ENCODE results near the gene CNOT9.
"Not testable (repeated sequence)": the region's sequence is repeated elsewhere in the genome, so short reads cannot be mapped to it uniquely, and the experiment has no call there.

The CNOT9 gene, protein sequence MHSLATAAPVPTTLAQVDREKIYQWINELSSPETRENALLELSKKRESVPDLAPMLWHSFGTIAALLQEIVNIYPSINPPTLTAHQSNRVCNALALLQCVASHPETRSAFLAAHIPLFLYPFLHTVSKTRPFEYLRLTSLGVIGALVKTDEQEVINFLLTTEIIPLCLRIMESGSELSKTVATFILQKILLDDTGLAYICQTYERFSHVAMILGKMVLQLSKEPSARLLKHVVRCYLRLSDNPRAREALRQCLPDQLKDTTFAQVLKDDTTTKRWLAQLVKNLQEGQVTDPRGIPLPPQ

DNA sequence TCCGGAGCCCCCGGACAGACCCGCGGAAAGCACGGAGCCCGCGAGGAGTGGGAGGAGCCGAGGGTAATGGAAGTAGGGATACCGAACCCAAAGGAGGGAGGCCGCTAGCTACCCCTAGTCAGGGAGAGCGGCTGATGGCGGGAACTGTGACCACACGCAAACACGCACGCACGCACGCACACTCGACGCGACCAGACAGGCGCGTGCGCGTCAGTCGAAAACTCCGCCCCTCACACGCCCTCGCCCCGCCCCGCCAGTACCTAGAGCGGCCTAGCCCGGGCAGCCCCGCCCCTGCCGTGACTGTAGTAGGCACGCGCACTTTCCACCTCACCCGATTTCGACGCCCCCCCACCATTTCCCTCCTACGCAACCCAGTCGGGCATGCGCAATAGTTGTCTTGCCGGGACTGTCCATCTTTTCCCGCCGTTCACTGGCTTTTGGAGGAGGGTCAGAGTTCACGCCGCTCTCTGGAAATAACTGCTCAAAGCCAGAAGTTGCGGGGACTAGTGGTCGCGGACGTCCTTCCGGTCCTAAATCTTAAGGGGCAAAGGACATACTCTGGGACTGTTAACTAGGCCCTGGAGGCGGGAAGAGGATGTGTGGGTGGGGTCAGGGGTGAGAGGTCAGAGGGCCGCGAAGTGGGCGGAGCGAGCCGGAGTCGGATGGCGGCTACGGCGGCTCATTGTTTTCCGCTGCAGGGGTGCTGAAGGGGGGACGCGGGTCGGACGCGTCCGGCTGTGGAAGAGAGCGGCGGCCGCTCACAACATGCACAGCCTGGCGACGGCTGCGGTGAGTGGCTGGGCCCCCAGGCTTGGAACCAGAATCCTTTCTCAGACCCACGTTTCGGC lies at the start of gene CNOT9, which contains the start of gene USP37:
TSS of gene CNOT9 (plus strand) at position 650 of the 848 bp plus-strand sequence. CDS start at position 766, 116 bp downstream.
TSS of gene USP37 (minus strand) at position 162 of the 848 bp plus-strand sequence. CDS start 9,698 bp downstream, outside the sequence.
- peaks cover 44% of the 10 kb centered on the region for H3K4me1 Mint-ChIP-seq (ENCODE audit: low read depth)
- no peaks in the 10 kb centered on the region for H3K27me3 Mint-ChIP-seq (ENCODE audit: low read depth)
- peak within 1 kb of the TSS; percentile 88 for H3K4me3 Mint-ChIP-seq
- no peaks in the 10 kb centered on the region for H3K9me3 Mint-ChIP-seq
- H3K27ac Mint-ChIP-seq: peak within 1 kb of the TSS; percentile 85
- peaks cover 36% of the 10 kb centered on the region for H3K36me3 Mint-ChIP-seq (ENCODE audit: low read depth)

DNA sequence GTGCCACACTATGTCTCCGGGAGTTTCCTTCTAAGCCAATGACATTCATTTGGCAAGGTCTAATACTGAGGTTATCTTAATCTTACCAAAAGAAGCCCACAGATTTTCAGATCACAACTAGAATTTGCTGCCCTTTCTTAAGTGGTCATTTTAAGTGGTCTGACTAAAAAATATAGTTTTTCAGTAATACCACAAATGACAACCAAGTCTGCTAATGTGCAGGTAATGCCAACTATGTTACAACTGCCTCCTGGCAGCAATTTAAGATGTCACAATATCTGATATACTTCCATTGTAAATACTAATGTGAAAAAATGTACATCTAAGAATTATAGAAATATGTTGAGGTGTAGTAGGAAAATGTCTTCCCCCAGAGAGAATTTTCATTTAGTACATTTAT lies 49.8 kb upstream of the CNOT9 start:
- H3K27ac Mint-ChIP-seq: no peak overlapping the region
- no peaks in the 10 kb centered on the region for H3K27me3 Mint-ChIP-seq (ENCODE audit: low read depth)
- peaks cover 32% of the 10 kb centered on the region for H3K36me3 Mint-ChIP-seq (ENCODE audit: low read depth)
- H3K9me3 Mint-ChIP-seq: peaks cover 4% of the 10 kb centered on the region
- H3K4me3 Mint-ChIP-seq: no peak overlapping the region
- H3K4me1 Mint-ChIP-seq (ENCODE audit: low read depth): peaks cover 24% of the 10 kb centered on the region

GRCh38 chr2:218523651-218524050 lies 45.0 kb upstream of the CNOT9 start:
- peaks cover 16% of the 10 kb centered on the region for H3K9me3 Mint-ChIP-seq
- peaks cover 51% of the 10 kb centered on the region for H3K36me3 Mint-ChIP-seq (ENCODE audit: low read depth)

GRCh38 chr2:218528409-218528808 lies 40.2 kb upstream of the CNOT9 start:
- peaks cover 61% of the 10 kb centered on the region for H3K36me3 Mint-ChIP-seq (ENCODE audit: low read depth)
- H3K27ac Mint-ChIP-seq; H3K4me3 Mint-ChIP-seq; H3K27me3 Mint-ChIP-seq (ENCODE audit: low read depth); H3K4me1 Mint-ChIP-seq (ENCODE audit: low read depth): not testable (repeated sequence)
- H3K9me3 Mint-ChIP-seq: peaks cover 16% of the 10 kb centered on the region

More at GRCh38 chr2:218523651-218524050, 45.0 kb upstream of the CNOT9 start:
- peaks cover under 1% of the 10 kb centered on the region for H3K4me1 Mint-ChIP-seq (ENCODE audit: low read depth)
- H3K27ac Mint-ChIP-seq: no peak overlapping the region
- no peaks in the 10 kb centered on the region for H3K27me3 Mint-ChIP-seq (ENCODE audit: low read depth)
- no peak overlapping the region for H3K4me3 Mint-ChIP-seq

DNA sequence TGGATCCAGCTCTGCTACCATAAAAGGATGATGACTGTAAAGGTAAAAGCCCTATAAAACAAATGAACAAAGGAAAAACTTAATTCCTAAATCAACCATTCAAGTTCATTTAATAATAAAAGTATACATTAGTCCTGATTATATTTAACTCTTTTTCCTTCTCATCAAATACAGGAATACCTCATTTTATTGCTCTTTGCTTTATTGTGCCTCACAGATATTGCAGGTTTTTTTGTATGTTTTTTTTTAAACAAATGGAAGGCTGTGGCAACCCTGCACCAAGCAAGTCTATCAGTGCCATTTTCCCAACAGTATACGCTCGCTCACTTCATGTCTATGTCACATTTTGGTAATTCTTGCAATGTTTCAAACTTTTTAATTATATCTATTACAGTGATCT lies 38.6 kb upstream of the CNOT9 start:
- H3K9me3 Mint-ChIP-seq: peaks cover 5% of the 10 kb centered on the region
- H3K27ac Mint-ChIP-seq: no peak overlapping the region
- no peak overlapping the region for H3K4me3 Mint-ChIP-seq
- H3K27me3 Mint-ChIP-seq (ENCODE audit: low read depth): no peaks in the 10 kb centered on the region
- H3K4me1 Mint-ChIP-seq (ENCODE audit: low read depth): no peaks in the 10 kb centered on the region
- H3K36me3 Mint-ChIP-seq (ENCODE audit: low read depth): peaks cover 55% of the 10 kb centered on the region

DNA sequence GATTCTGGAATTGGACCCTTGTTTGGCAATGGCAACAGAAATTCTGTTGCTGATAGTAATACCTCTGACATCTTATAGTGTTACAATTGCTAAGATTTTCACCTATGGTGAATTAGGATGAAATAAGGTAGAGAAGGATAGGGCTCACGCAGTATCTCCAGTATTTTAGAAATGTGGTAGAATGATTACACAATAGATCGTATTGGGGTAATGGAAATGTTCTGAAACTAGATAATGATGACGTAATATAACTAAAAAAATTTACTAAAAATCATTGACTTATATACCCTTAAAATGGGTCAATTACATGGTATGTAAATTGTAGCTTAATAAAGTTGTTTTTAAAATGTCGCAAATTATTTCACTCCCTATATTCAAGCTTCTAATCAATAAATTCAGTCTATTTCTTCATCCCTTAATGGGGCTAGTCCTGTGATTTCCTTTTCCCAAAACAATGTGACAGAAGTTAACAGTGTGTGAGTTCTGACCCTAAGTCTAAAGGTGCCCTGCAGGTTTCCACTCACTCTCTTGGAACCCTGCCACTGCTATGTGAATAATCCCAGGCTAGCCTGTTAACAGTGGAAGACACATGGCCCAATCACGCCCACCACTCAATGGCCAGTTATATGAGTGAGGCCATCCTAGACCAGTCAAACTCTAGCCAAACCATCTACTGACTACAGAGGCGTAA lies 31.7 kb upstream of the CNOT9 start:
- Mint-ChIP-seq H3K36me3 (ENCODE audit: low read depth) (peaks cover 40% of the 10 kb centered on the region), H3K4me3 (no peak overlapping the region), H3K27me3 (ENCODE audit: low read depth) (no peaks in the 10 kb centered on the region), H3K9me3 (no peaks in the 10 kb centered on the region), H3K4me1 (ENCODE audit: low read depth) (peaks cover 2% of the 10 kb centered on the region), H3K27ac (peak overlapping the region; percentile 12)

DNA sequence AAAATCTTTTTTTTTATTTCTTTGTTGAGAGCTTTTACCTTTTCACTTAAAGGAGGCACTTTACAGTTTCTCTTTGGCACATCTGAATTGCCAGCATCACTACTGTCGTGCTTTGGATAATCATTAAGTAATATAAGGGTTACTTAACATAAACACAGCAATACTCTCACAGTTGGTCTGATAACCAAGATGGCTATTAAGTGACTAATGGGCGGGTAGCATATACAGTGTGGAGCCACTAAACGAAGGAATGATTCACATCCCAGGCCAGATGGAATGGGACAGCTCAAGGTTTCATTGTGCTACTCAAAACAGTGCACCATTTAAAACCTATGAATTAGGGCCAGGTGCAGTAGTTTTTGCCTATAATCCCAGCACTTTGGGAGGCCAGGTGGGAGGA lies 28.6 kb upstream of the CNOT9 start:
- Mint-ChIP-seq H3K27me3 (ENCODE audit: low read depth) (no peaks in the 10 kb centered on the region), H3K27ac (no peak overlapping the region), H3K36me3 (ENCODE audit: low read depth) (peaks cover 43% of the 10 kb centered on the region), H3K9me3 (no peaks in the 10 kb centered on the region), H3K4me3 (no peak overlapping the region), H3K4me1 (ENCODE audit: low read depth) (peaks cover 5% of the 10 kb centered on the region)

DNA sequence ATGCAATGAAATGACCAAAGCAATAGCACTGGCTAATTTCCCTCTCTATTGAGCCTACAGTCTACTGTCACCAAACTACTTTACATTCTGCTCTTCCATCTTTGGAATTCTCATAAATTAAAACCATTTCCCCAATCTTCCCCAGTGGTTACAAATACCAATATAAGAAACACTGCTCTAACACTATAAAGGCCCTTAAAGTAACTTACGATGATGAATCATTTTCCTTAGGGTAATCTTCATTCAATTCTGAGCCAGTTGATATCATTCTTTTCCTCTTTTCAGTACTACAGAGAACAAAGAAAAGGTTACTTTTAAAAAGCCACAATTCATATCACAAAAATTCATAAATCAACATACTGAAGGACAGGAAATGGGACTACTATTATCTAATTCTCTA lies 22.6 kb upstream of the CNOT9 start:
- no peaks in the 10 kb centered on the region for H3K27me3 Mint-ChIP-seq (ENCODE audit: low read depth)
- H3K9me3 Mint-ChIP-seq: no peaks in the 10 kb centered on the region
- H3K27ac Mint-ChIP-seq: no peak overlapping the region
- H3K36me3 Mint-ChIP-seq (ENCODE audit: low read depth): peaks cover 31% of the 10 kb centered on the region
- H3K4me1 Mint-ChIP-seq (ENCODE audit: low read depth): peaks cover 6% of the 10 kb centered on the region
- no peak overlapping the region for H3K4me3 Mint-ChIP-seq

DNA sequence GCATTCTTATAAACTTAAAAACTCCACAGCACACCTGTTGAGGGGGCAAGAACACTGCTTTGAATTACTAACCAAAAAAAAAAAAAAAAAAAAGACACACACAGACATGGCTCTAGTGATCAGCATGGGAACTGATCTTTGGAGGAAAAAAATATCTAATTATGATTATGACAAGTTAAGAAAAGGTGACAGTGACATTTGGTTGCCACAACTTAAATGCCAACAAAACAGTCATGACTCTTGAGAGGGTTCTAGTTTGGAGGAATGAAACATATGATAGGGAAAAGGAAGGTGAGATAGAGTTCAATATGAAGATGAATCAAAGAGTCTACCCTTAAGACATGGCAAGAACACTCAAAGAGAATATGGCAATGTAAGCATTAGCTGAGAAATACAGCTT lies 21.1 kb upstream of the CNOT9 start:
- H3K27me3 Mint-ChIP-seq (ENCODE audit: low read depth): no peaks in the 10 kb centered on the region
- H3K36me3 Mint-ChIP-seq (ENCODE audit: low read depth): peaks cover 29% of the 10 kb centered on the region
- H3K27ac Mint-ChIP-seq: no peak overlapping the region
- no peak overlapping the region for H3K4me3 Mint-ChIP-seq
- no peaks in the 10 kb centered on the region for H3K9me3 Mint-ChIP-seq
- H3K4me1 Mint-ChIP-seq (ENCODE audit: low read depth): peaks cover 3% of the 10 kb centered on the region

- H3K4me1 Mint-ChIP-seq (ENCODE audit: low read depth): peaks cover 3% of the 10 kb centered on the region
- no peak overlapping the region for H3K27ac Mint-ChIP-seq
- peaks cover 27% of the 10 kb centered on the region for H3K36me3 Mint-ChIP-seq (ENCODE audit: low read depth)
- H3K27me3 Mint-ChIP-seq (ENCODE audit: low read depth): no peaks in the 10 kb centered on the region
- H3K9me3 Mint-ChIP-seq: no peaks in the 10 kb centered on the region
- no peak overlapping the region for H3K4me3 Mint-ChIP-seq
Measured at GRCh38 chr2:218547978-218548377, 20.7 kb upstream of the CNOT9 start.

DNA sequence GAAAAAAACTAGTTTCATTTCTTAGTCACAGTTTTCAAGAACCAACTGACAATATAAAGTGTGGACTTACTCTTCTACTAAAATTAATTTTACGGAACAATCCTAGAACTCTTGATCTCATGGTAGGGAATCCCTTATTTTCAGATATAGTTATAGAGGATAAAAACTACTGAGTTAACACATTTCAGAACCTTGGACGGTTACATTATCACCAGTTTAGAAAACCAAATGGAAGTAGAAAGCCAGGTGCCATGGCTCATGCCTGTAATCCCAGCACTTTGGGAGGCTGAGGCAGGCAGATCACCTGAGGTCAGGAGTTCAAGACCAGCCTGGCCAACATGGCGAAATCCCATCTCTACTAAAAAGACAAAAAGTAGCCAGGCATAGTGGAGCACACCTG lies 14.4 kb upstream of the CNOT9 start:
- H3K36me3 Mint-ChIP-seq (ENCODE audit: low read depth): peaks cover 43% of the 10 kb centered on the region
- H3K27ac Mint-ChIP-seq; H3K9me3 Mint-ChIP-seq; H3K27me3 Mint-ChIP-seq (ENCODE audit: low read depth); H3K4me1 Mint-ChIP-seq (ENCODE audit: low read depth); H3K4me3 Mint-ChIP-seq: not testable (repeated sequence)

DNA sequence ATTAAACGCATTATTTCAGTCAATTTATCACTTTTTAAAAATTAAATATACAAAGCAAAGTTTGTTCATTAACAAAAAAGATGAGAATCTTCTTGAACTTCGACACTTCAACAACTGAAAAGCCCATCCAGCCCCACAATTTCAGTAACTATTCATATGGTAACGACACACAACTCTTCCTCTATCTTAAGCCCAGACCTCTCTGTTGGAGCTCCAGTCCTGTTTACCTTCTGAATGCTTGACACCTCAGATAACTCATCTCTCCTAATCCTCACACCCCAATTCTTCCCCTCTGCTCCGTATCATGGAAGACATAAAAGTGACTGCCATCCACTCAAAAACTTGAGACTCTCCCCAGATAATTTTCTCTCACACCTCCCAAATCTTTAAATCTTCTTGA lies 13.1 kb upstream of the CNOT9 start:
- H3K36me3 Mint-ChIP-seq (ENCODE audit: low read depth): peaks cover 49% of the 10 kb centered on the region
- no peaks in the 10 kb centered on the region for H3K27me3 Mint-ChIP-seq (ENCODE audit: low read depth)
- no peaks in the 10 kb centered on the region for H3K9me3 Mint-ChIP-seq
- H3K27ac Mint-ChIP-seq: no peak overlapping the region
- peaks cover 8% of the 10 kb centered on the region for H3K4me1 Mint-ChIP-seq (ENCODE audit: low read depth)
- H3K4me3 Mint-ChIP-seq: no peak overlapping the region

DNA sequence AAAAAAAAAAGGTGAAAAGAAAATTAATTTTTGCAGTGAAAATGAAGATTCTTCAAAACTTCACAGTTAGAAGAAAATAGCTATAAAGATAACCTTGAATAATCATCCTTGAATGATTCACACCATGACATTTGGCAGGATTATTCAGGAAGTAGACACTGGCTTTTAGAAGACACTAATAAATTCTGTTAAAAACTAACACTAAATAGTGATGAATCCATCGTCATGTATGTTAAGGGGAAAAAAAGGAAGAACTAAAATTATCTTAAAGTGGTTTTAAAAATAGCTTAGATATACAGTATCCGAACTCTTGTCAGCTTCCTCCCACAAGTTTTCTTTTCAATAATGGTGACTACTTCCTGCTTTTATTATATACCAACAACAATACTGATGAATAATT lies 10.7 kb upstream of the CNOT9 start:
- peaks cover 17% of the 10 kb centered on the region for H3K4me1 Mint-ChIP-seq (ENCODE audit: low read depth)
- H3K27ac Mint-ChIP-seq: no peak overlapping the region

DNA sequence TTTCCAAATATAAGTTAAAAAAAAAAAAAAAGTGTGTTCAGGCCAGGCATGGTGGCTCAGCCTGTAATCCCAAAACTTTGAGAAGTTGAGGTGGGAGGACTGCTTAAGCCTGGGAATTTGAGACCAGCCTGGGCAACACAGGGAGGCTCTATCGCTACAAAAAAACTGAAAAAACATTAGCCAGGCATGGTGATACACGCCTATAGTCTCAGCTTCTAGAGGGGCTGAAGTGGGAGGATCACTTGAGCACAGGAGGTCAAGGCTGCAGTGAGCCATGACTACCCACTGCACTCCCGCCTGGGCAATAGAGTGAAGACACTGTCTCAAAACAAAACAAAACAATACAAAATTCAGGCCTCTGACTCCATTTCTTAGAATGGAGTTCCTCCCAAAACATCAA lies 9.7 kb upstream of the CNOT9 start:
- H3K27me3 Mint-ChIP-seq (ENCODE audit: low read depth): no peaks in the 10 kb centered on the region
- H3K4me3 Mint-ChIP-seq: no peak overlapping the region
- no peak overlapping the region for H3K27ac Mint-ChIP-seq
- peaks cover 18% of the 10 kb centered on the region for H3K4me1 Mint-ChIP-seq (ENCODE audit: low read depth)
- H3K9me3 Mint-ChIP-seq: no peaks in the 10 kb centered on the region
- H3K36me3 Mint-ChIP-seq (ENCODE audit: low read depth): peaks cover 47% of the 10 kb centered on the region

More for the DNA sequence above, 10.7 kb upstream of the CNOT9 start:
- no peaks in the 10 kb centered on the region for H3K9me3 Mint-ChIP-seq
- H3K36me3 Mint-ChIP-seq (ENCODE audit: low read depth): peaks cover 51% of the 10 kb centered on the region
- no peak overlapping the region for H3K4me3 Mint-ChIP-seq
- H3K27me3 Mint-ChIP-seq (ENCODE audit: low read depth): no peaks in the 10 kb centered on the region

Data from T-helper 1 cell treated with Interleukin-12 subunit alpha and Interleukin-12 subunit beta and Interleukin-4 antibody, amounts not matched to agents 30 μg/mL and 1 μg/mL, for 36 hours (primary cell).